Uterus (tissue), 4 donors: ENCODE results near the gene S1PR3. TPM values are rescaled to one million over a fixed set of nuclear protein-coding genes. Genes with fewer than 3 reads are reported as not detected.
A peak's percentile ranks its signal among the peaks of the same experiment; 100 is the strongest.

Source experiments
- DNase-seq, 2 donors: peaks; one replicate each; pipeline ENCODE4 v3.0.0-alpha.2; 2019 to 2020
- H3K27ac ChIP-seq, 2 donors: fragments of 200-600 bp; sonication (generic); 1 replicate in 1 of 2; 2 replicates in 1 of 2; pipeline ENCODE4 v1.5.1; 2016 to 2018
- H3K27me3 ChIP-seq, 2 donors: fragments of 200-600 bp; sonication (generic); one replicate each; pipeline ENCODE4 v1.5.1; 2018 to 2019; ENCODE audit warnings: control low read depth in 1 of 2
- H3K36me3 ChIP-seq, 2 donors: fragments of 200-600 bp; sonication (generic); one replicate each; pipeline ENCODE4 v1.5.1; 2019; ENCODE audit warnings: control low read depth in 1 of 2
- H3K4me1 ChIP-seq, 2 donors: fragments of 200-600 bp; sonication (generic); one replicate each; pipeline ENCODE4 v1.5.1; 2018 to 2019; ENCODE audit warnings: control low read depth in 1 of 2
- H3K4me3 ChIP-seq, 2 donors: fragments of 200-600 bp; sonication (generic); 1 replicate in 1 of 2; 2 replicates in 1 of 2; pipeline ENCODE4 v1.5.1; 2018 to 2019; ENCODE audit warnings: mild to moderate bottlenecking in 1 of 2
- H3K9me3 ChIP-seq, 2 donors: fragments of 200-600 bp; sonication (generic); one replicate each; pipeline ENCODE4 v1.5.1; 2019; ENCODE audit warnings: control low read depth in 1 of 2
- CTCF ChIP-seq, 4 experiments: fragments of 200-600 bp in 2 of 4; fragments of 450-650 bp in 2 of 4; sonication (generic) in 2 of 4; IDR thresholded peaks; one replicate each; pipeline ENCODE4 v1.5.1; 2016 to 2019; ENCODE audit warnings: antibody characterized with exemption in 4 of 4, mild to moderate bottlenecking in 2 of 4, moderate library complexity in 1 of 4
- POLR2A ChIP-seq, 2 donors: fragments of 450-650 bp; IDR thresholded peaks; one replicate each; pipeline ENCODE4 v1.6.1; 2016; ENCODE audit warnings: antibody characterized with exemption in 2 of 2, mild to moderate bottlenecking in 1 of 2, moderate library complexity in 1 of 2
- intact Hi-C: fragments of 100-400 bp; cut with DNase I; formaldehyde crosslinking; loops from one replicate; pipeline ENCODE4 v1.15.1; 2023; ENCODE audit warnings: low total_unique reads
- total RNA-seq, 4 donors: library from RNA; depleted of rRNA in 3 of 4; stranded (reverse); fragments of >200 nt in 3 of 4; gene quantifications; one replicate each; pipeline versions ENCODE4 v1.1.0 to v1.2.4, GENCODE V29; 2014 to 2023
- donor health status: DM: yes; HTN: yes; CAD: no.

S1PR3 gene
- total RNA-seq, 4 donors from 2014 or later, result 6.4 to 57.3 (median 26.3) TPM

- H3K9me3 ChIP-seq, result no peaks in the 10 kb centered on the region
- H3K4me3 ChIP-seq, result no peak overlapping the region
- no peaks in the 10 kb centered on the region for H3K36me3 ChIP-seq
- no peaks in the 10 kb centered on the region for H3K27me3 ChIP-seq
- peak overlapping the region; percentile 49 to 66 for H3K27ac ChIP-seq
- peak; percentile 68 to 80 for DNase-seq
- intact Hi-C loops, result loop anchor here (5.0 kb wide), 1 partner anchor 252 kb away; no protein-coding TSS in a partner anchor
- peaks cover 5 to 11% of the 10 kb centered on the region in 2 donors for H3K4me1 ChIP-seq
- TF ChIP-seq POLR2A (IDR thresholded peaks at IDR 0.05) (no peak), CTCF (IDR thresholded peaks at IDR 0.05) (no peak)
These were observed 7.6 kb downstream of the S1PR3 start for GRCh38 chr9:88998911-88999310.

GRCh38 chr9:89000371-89000781, 9.1 kb downstream of the S1PR3 start:
- TF ChIP-seq CTCF (IDR thresholded peaks at IDR 0.05) (no peak), POLR2A (IDR thresholded peaks at IDR 0.05) (no peak)
- Histone ChIP-seq H3K27me3 (no peaks in the 10 kb centered on the region), H3K36me3 (no peaks in the 10 kb centered on the region), H3K27ac (peak overlapping the region in 1 of 2 donors; percentile 28), H3K9me3 (no peaks in the 10 kb centered on the region), H3K4me3 (no peak overlapping the region), H3K4me1 (peaks cover 5 to 11% of the 10 kb centered on the region in 2 donors)
- intact Hi-C loops, result loop anchor here (5.0 kb wide), 1 partner anchor 408 kb away; no protein-coding TSS in a partner anchor
- no peak for DNase-seq

- intact Hi-C loops, result loop anchor here (5.0 kb wide), 1 partner anchor 409 kb away; no protein-coding TSS in a partner anchor
- H3K4me3 ChIP-seq, result peak overlapping the region in 1 of 2 donors; percentile 4
- no peak for TF ChIP-seq POLR2A (IDR thresholded peaks at IDR 0.05)
- TF ChIP-seq CTCF (IDR thresholded peaks at IDR 0.05), result peak; percentile 70 to 92 (median 82)
- no peaks in the 10 kb centered on the region for H3K9me3 ChIP-seq
- peak; percentile 89 to 90 for DNase-seq
- H3K27ac ChIP-seq, result peak overlapping the region in 1 of 2 donors; percentile 28
- H3K27me3 ChIP-seq, result no peaks in the 10 kb centered on the region
- no peaks in the 10 kb centered on the region for H3K36me3 ChIP-seq
- peaks cover 5 to 11% of the 10 kb centered on the region in 2 donors for H3K4me1 ChIP-seq
These were observed 10.0 kb downstream of the S1PR3 start for GRCh38 chr9:89000973-89001916.

GRCh38 chr9:89001917-89002540, 10.8 kb downstream of the S1PR3 start:
- no peak overlapping the region for H3K27ac ChIP-seq
- intact Hi-C loops, result loop anchor here (5.0 kb wide), 1 partner anchor 410 kb away; no protein-coding TSS in a partner anchor
- H3K36me3 ChIP-seq, result no peaks in the 10 kb centered on the region
- no peak overlapping the region for H3K4me3 ChIP-seq
- H3K9me3 ChIP-seq, result no peaks in the 10 kb centered on the region
- H3K4me1 ChIP-seq, result peaks cover 5 to 11% of the 10 kb centered on the region in 2 donors
- no peak for TF ChIP-seq POLR2A (IDR thresholded peaks at IDR 0.05)
- no peak for DNase-seq
- no peaks in the 10 kb centered on the region for H3K27me3 ChIP-seq

GRCh38 chr9:89002987-89003386, 11.7 kb downstream of the S1PR3 start:
- DNase-seq, result no peak
- intact Hi-C loops, result loop anchor here (5.0 kb wide), 1 partner anchor 411 kb away; no protein-coding TSS in a partner anchor
- Histone ChIP-seq H3K27me3 (no peaks in the 10 kb centered on the region), H3K4me3 (no peak overlapping the region), H3K4me1 (peaks cover 5 to 11% of the 10 kb centered on the region in 2 donors), H3K9me3 (no peaks in the 10 kb centered on the region), H3K27ac (no peak overlapping the region), H3K36me3 (no peaks in the 10 kb centered on the region)
- TF ChIP-seq CTCF (IDR thresholded peaks at IDR 0.05) (no peak), POLR2A (IDR thresholded peaks at IDR 0.05) (no peak)
